HepG2 (cell line): ENCODE measurements around the gene TMEM184C. TPM values are rescaled to one million over a fixed set of nuclear protein-coding genes. Genes with fewer than 3 reads are reported as not detected.

ENCODE experiments used
- ATAC-seq: fragments of 200-7000 bp; cut with Tn5 transposase; 3 replicates; pipeline ENCODE4 v1.9.1; 2020; ENCODE audit warnings: mild to moderate bottlenecking, moderate library complexity
- BruUV-seq: library from RNA; stranded (reverse); fragments of 400-500 nt; replicated peaks from 2 replicates; lab custom pipeline; 2021; lab: Mats Ljungman, UMichigan
- CTCF ChIA-PET: fragments of 300-600 bp; formaldehyde crosslinking; extraction: SDS; loops from one replicate; lab custom pipeline; 2021; ENCODE audit warnings: low total read pairs, inconsistent platforms, low intra/inter-chr PET ratio; lab: Yijun Ruan, JAX
- POLR2A ChIA-PET: fragments of 350-600 bp; sonication (Branson Sonifier 250); formaldehyde crosslinking; loops from one replicate; lab custom pipeline; 2020; ENCODE audit warnings: antibody characterized with exemption, inconsistent platforms; lab: Yijun Ruan, JAX
- DNase-seq: peaks from one replicate; pipeline ENCODE4 v3.0.0-alpha.2; 2015; ENCODE audit warnings: low spot score
- FAIRE-seq: peaks from 3 replicates; lab custom pipeline; 2011; peaks lifted over from hg19 to GRCh38; lab: Jason Lieb, UNC
- H2AFZ ChIP-seq: one replicate; pipeline ENCODE4 v1.6.1; 2011; ENCODE audit warnings: low read length, inconsistent platforms
- H3K27ac ChIP-seq: fragments of 300-600 bp; 3 replicates; pipeline ENCODE4 v1.8.0; 2011; ENCODE audit warnings: mixed run types, mild to moderate bottlenecking, mixed read lengths, low read length, inconsistent platforms; ENCODE audit not compliant: insufficient read depth; ENCODE audit errors: extremely low read length
- H3K27me3 ChIP-seq, 2 experiments: fragments of 200-600 bp in 1 of 2; 2 replicates in 1 of 2; 3 replicates in 1 of 2; pipeline versions ENCODE4 v1.6.0 to v1.8.0; 2011; ENCODE audit warnings: low read length in 2 of 2, mild to moderate bottlenecking in 2 of 2, moderate library complexity in 2 of 2, inconsistent platforms in 1 of 2; ENCODE audit not compliant: insufficient read depth in 2 of 2, control insufficient read depth in 1 of 2
- H3K36me3 ChIP-seq, 2 experiments: fragments of 200-600 bp in 1 of 2; replicated peaks in 1 of 2; 2 replicates in 1 of 2; 3 replicates in 1 of 2; pipeline versions ENCODE4 v1.5.1 to v1.8.0; 2011; ENCODE audit warnings: low read length in 2 of 2, inconsistent platforms in 1 of 2; ENCODE audit not compliant: insufficient read depth in 2 of 2, control insufficient read depth in 1 of 2
- H3K4me1 ChIP-seq: 2 replicates; pipeline ENCODE4 v1.5.1; 2012; ENCODE audit warnings: low read length, inconsistent platforms; ENCODE audit not compliant: insufficient read depth
- H3K4me2 ChIP-seq: 2 replicates; pipeline ENCODE4 v1.6.0; 2011; ENCODE audit warnings: low read depth, low read length, inconsistent platforms
- H3K4me3 ChIP-seq, 3 experiments: fragments of 200-600 bp in 1 of 3; sonication (generic), shearing (Covaris generic) in 1 of 3; replicated peaks in 1 of 3; 2 replicates each; pipeline ENCODE4 v1.5.1; 2011 to 2016; ENCODE audit warnings: low read length in 3 of 3, inconsistent platforms in 2 of 3, low read depth in 2 of 3, mild to moderate bottlenecking in 2 of 3, control low read depth in 1 of 3, mixed read lengths in 1 of 3; ENCODE audit not compliant: insufficient read depth in 1 of 3
- H3K79me2 ChIP-seq: one replicate; pipeline ENCODE4 v1.6.1; 2011; ENCODE audit warnings: low read length, inconsistent platforms; ENCODE audit not compliant: insufficient read depth
- H3K9ac ChIP-seq: 2 replicates; pipeline ENCODE4 v1.6.0; 2011; ENCODE audit warnings: mild to moderate bottlenecking, low read depth, low read length, inconsistent platforms; ENCODE audit not compliant: insufficient read depth
- H3K9me3 ChIP-seq: 2 replicates; pipeline ENCODE4 v1.5.1; 2012; ENCODE audit warnings: mild to moderate bottlenecking, low read length
- H4K20me1 ChIP-seq: 2 replicates; pipeline ENCODE4 v1.6.0; 2011; ENCODE audit warnings: inconsistent platforms, mild to moderate bottlenecking, low read length, moderate library complexity; ENCODE audit not compliant: insufficient read depth
- GRHL1 ChIP-seq: sonication (generic); formaldehyde crosslinking; conservative IDR thresholded peaks from 2 replicates; pipeline ENCODE4 v1.8.0; 2022; ENCODE audit warnings: missing genetic modification reagents
- HDAC6 ChIP-seq: fragments of 200-600 bp; sonication (generic); IDR thresholded peaks from 2 replicates; pipeline ENCODE4 v1.7.0; 2017; ENCODE audit warnings: mild to moderate bottlenecking, antibody characterized with exemption, low read length, low read depth
- KDM4B ChIP-seq: sonication (generic); formaldehyde crosslinking; IDR thresholded peaks from 2 replicates; pipeline ENCODE4 v1.4.0; 2020; ENCODE audit warnings: missing genetic modification reagents
- MIER2 ChIP-seq: IDR thresholded peaks from 2 replicates; pipeline ENCODE4 v1.6.1; 2016; ENCODE audit warnings: missing biosample characterization, missing genetic modification reagents
- NFRKB ChIP-seq: fragments of 450-650 bp; IDR thresholded peaks from 2 replicates; pipeline ENCODE4 v1.6.1; 2017
- NR1H2 ChIP-seq: sonication (generic); formaldehyde crosslinking; IDR thresholded peaks from 2 replicates; pipeline ENCODE4 v1.8.1; 2022; ENCODE audit warnings: low read depth, missing genetic modification reagents, borderline replicate concordance
- SNRNP70 ChIP-seq: fragments of 200-400 bp; formaldehyde crosslinking; IDR thresholded peaks from 2 replicates; pipeline ENCODE4 v1.6.1; 2017; ENCODE audit warnings: mild to moderate bottlenecking, low read depth, low read length, moderate library complexity
- TP53 ChIP-seq: sonication (generic); formaldehyde crosslinking; conservative IDR thresholded peaks from 2 replicates; pipeline ENCODE4 v1.4.0; 2020; ENCODE audit warnings: missing genetic modification reagents
- ZBTB10 ChIP-seq: sonication (generic); formaldehyde crosslinking; IDR thresholded peaks from 2 replicates; pipeline ENCODE4 v1.4.0; 2020; ENCODE audit warnings: missing genetic modification reagents, borderline replicate concordance
- ZBTB14 ChIP-seq: sonication (generic); formaldehyde crosslinking; IDR thresholded peaks from 2 replicates; pipeline ENCODE4 v1.4.0; 2020; ENCODE audit warnings: missing genetic modification reagents
- ZNF333 ChIP-seq: sonication (generic); formaldehyde crosslinking; IDR thresholded peaks from 2 replicates; pipeline ENCODE4 v1.4.0; 2020; ENCODE audit warnings: mild to moderate bottlenecking, missing genetic modification reagents, borderline replicate concordance
- ZNF574 ChIP-seq: sonication (generic); formaldehyde crosslinking; IDR thresholded peaks from 2 replicates; pipeline ENCODE4 v1.4.0; 2020; ENCODE audit warnings: missing genetic modification reagents
- WGBS: methylation state at CpG from one replicate; pipeline ENCODE4 v1.1.6; 2017; ENCODE audit warnings: low lambda C conversion rate; 5-methylcytosine and 5-hydroxymethylcytosine counted together
- in situ Hi-C: cut with HindIII; loops from 2 replicates; pipeline ENCODE4 v1.10.0; 2017; ENCODE audit warnings: low pct_unique_long_range_greater_than_20kb; ENCODE audit not compliant: extremely low pct_ligation_motif_present
- intact Hi-C: fragments of 100-400 bp; cut with micrococcal nuclease; formaldehyde crosslinking; loops from one replicate; pipeline ENCODE4 v1.10.0; 2022; ENCODE audit not compliant: unreplicated experiment
- polyA plus RNA-seq, 8 experiments: library from polyadenylated mRNA; depleted of rRNA in 3 of 8; stranded (reverse) in 7 of 8; unstranded in 1 of 8; fragments of >200 nt; fragmentation: Illumina TruSeq in 4 of 8; extraction: Trizol in 4 of 8; gene quantifications; 2 replicates each; pipeline versions ENCODE4 v1.2.1 to v1.2.3, GENCODE V29; 2011 to 2016; ENCODE audit warnings: low read depth in 4 of 8, missing spikeins in 1 of 8, mixed read lengths in 1 of 8; ENCODE audit not compliant: insufficient read depth in 1 of 8
- total RNA-seq, 5 experiments: library from RNA; depleted of rRNA; stranded (reverse); fragments of >200 nt; fragmentation: Illumina TruSeq; extraction: Trizol; gene quantifications; 2 replicates each; pipeline ENCODE4 v1.2.3, GENCODE V29; 2016; ENCODE audit warnings: low read depth in 1 of 5

The TMEM184C gene
- total and polyA plus RNA-seq, 2 of the 13 experiments (the other 11 are each of a cell fraction or from before 2014, with no cell fraction given) = 13.9 to 26.1 TPM

GRCh38 chr4:147707892-147708672 is 90.9 kb downstream of the TMEM184C start (continued):
- no peak for TF ChIP-seq ZBTB10 (CRISPR knock-in tag)

- WGBS = 51% methylated on average over 3 of the region's 5 CpGs
- H3K36me3 ChIP-seq = no peaks in the 10 kb centered on the region
- H3K4me1 ChIP-seq = no peaks in the 10 kb centered on the region
- H3K9me3 ChIP-seq = no peaks in the 10 kb centered on the region
- intact Hi-C loops = no loop called here
- no TSS peak for BruUV-seq
- ATAC-seq (peak; percentile 80), FAIRE-seq (no peak), DNase-seq (no peak)
- peak overlapping the region; percentile 61 for H3K4me2 ChIP-seq
- H2AFZ ChIP-seq = no peak overlapping the region
- H3K79me2 ChIP-seq = no peaks in the 10 kb centered on the region
- H4K20me1 ChIP-seq = no peaks in the 10 kb centered on the region
- ChIA-PET CTCF (interaction anchor here (2.1 kb wide), 1 partner anchor 157 kb away, joined by 7 read pairs; no protein-coding TSS in a partner anchor), POLR2A (no interaction called here)
- H3K27ac ChIP-seq = no peak overlapping the region
- no peak overlapping the region; a peak in 1 of 6 replicates for H3K4me3 ChIP-seq
- no peaks in the 10 kb centered on the region for H3K27me3 ChIP-seq
- H3K9ac ChIP-seq = no peak overlapping the region
- in situ Hi-C loops = loop anchor here (10.0 kb wide), 1 partner anchor 155 kb away; no protein-coding TSS in a partner anchor
- TF ChIP-seq ZBTB14 (CRISPR knock-in tag) = no peak
- TF ChIP-seq ZNF574 (CRISPR knock-in tag) = no peak
- TF ChIP-seq NFRKB = no peak
- no peak for TF ChIP-seq ZNF333
- no peak for TF ChIP-seq MIER2
- TF ChIP-seq KDM4B = no peak
- TF ChIP-seq TP53 (CRISPR knock-in tag) = no peak
- TF ChIP-seq SNRNP70 = no peak
- no peak for TF ChIP-seq HDAC6
- no peak for TF ChIP-seq GRHL1 (CRISPR knock-in tag)
- no peak for TF ChIP-seq NR1H2 (CRISPR knock-in tag)
These were observed 92.8 kb downstream of the TMEM184C start for GRCh38 chr4:147709999-147710398.
